OCI-LY1 (cell line): ENCODE results near the gene CCDC117.

Experiments used
- H2AFZ ChIP-seq: fragments of 200-600 bp; sonication (generic), shearing (Covaris generic); 2 replicates; pipeline ENCODE4 v1.6.0; 2014; ENCODE audit warnings: antibody characterized with exemption, mild to moderate bottlenecking, low read length
- H3F3A ChIP-seq: fragments of 200-600 bp; sonication (generic), shearing (Covaris generic); 2 replicates; pipeline ENCODE4 v1.6.0; 2014; ENCODE audit warnings: mild to moderate bottlenecking, antibody characterized with exemption, low read length, moderate library complexity; ENCODE audit not compliant: insufficient read depth
- H3K27ac ChIP-seq: fragments of 200-600 bp; sonication (generic); 2 replicates; pipeline ENCODE4 v1.5.1; 2014; ENCODE audit warnings: low read length, mixed run types, mild to moderate bottlenecking, low read depth; ENCODE audit not compliant: poor library complexity, severe bottlenecking
- H3K27me3 ChIP-seq: fragments of 200-600 bp; sonication (generic); 2 replicates; pipeline ENCODE4 v1.6.0; 2014; ENCODE audit warnings: antibody characterized with exemption, mild to moderate bottlenecking, low read length, moderate library complexity; ENCODE audit not compliant: insufficient read depth
- H3K36me3 ChIP-seq: fragments of 200-600 bp; sonication (generic); 2 replicates; pipeline ENCODE4 v1.6.1; 2014; ENCODE audit warnings: mild to moderate bottlenecking, antibody characterized with exemption, low read length, moderate library complexity, mixed read lengths; ENCODE audit not compliant: insufficient read depth
- H3K4me1 ChIP-seq: fragments of 200-600 bp; sonication (generic); 2 replicates; pipeline ENCODE4 v1.5.1; 2014; ENCODE audit warnings: mild to moderate bottlenecking, low read length, moderate library complexity; ENCODE audit not compliant: insufficient read depth, severe bottlenecking
- H3K4me2 ChIP-seq: fragments of 200-600 bp; sonication (generic), shearing (Covaris generic); 2 replicates; pipeline ENCODE4 v1.6.1; 2014; ENCODE audit warnings: low read length
- H3K4me3 ChIP-seq: fragments of 200-600 bp; sonication (generic); 2 replicates; pipeline ENCODE4 v1.5.1; 2014; ENCODE audit warnings: low read length, low read depth, mild to moderate bottlenecking, mixed read lengths; ENCODE audit not compliant: poor library complexity, severe bottlenecking
- H3K79me2 ChIP-seq: fragments of 200-600 bp; shearing (Covaris generic); 2 replicates; pipeline ENCODE4 v1.6.1; 2016; ENCODE audit warnings: mixed run types, low read length, mixed read lengths; ENCODE audit not compliant: insufficient read depth
- H3K9ac ChIP-seq: fragments of 200-600 bp; sonication (generic), shearing (Covaris generic); 2 replicates; pipeline ENCODE4 v1.6.1; 2014; ENCODE audit warnings: mild to moderate bottlenecking, low read length, mixed read lengths
- H3K9me2 ChIP-seq: fragments of 200-600 bp; sonication (generic), shearing (Covaris generic); 2 replicates; pipeline ENCODE4 v1.6.1; 2014; ENCODE audit warnings: low read depth, mild to moderate bottlenecking, low read length, mixed read lengths
- H3K9me3 ChIP-seq: fragments of 200-600 bp; shearing (Covaris generic); 2 replicates; pipeline ENCODE4 v1.6.1; 2014; ENCODE audit warnings: low read length, mixed read lengths
- H4K20me1 ChIP-seq: fragments of 200-600 bp; sonication (generic), shearing (Covaris generic); 2 replicates; pipeline ENCODE4 v1.6.0; 2016; ENCODE audit warnings: mild to moderate bottlenecking, low read length; ENCODE audit not compliant: insufficient read depth
- EZH2 ChIP-seq: fragments of 200-600 bp; sonication (generic), shearing (Covaris generic); IDR thresholded peaks from 2 replicates; pipeline ENCODE4 v1.8.0; 2017; ENCODE audit warnings: borderline replicate concordance, mixed run types, mild to moderate bottlenecking, antibody characterized with exemption, low read length, moderate library complexity, mixed read lengths
- TF ChIP-seq, protein P1 (sequence below): fragments of 200-600 bp; sonication (generic), shearing (Covaris generic); IDR thresholded peaks from 2 replicates; pipeline ENCODE4 v1.5.1; 2017; ENCODE audit warnings: mild to moderate bottlenecking, antibody characterized with exemption, low read length, moderate library complexity, mixed read lengths

CCDC117 gene

DNA sequence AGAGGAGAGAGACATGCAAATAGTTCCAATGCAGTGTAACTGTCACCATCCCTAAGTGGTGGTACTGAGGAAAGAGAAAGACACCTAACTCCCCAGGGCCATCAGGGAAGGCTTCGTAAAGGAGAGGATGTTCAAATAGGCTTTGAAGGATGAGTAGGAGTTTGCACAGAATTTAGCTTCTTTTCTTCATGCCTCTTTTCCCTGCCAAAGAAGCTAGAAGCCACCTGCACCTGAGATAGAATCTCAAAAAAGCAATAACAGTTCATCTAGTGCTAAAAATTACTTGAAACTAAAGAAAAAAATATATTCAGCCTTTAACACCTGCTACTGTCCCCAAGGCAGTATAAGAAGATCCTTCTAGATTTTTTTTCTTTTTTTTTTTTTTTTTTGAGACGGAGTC is 44.6 kb downstream of the CCDC117 start:
- no peaks in the 10 kb centered on the region; the same call in 1 of the 2 replicates for H3K27me3 ChIP-seq
- no peaks in the 10 kb centered on the region for H3K9me2 ChIP-seq
- no peak overlapping the region for H2AFZ ChIP-seq
- no peak overlapping the region for H3K9ac ChIP-seq
- H3F3A ChIP-seq = no peaks in the 10 kb centered on the region
- H3K27ac ChIP-seq = no peak overlapping the region
- no peak for TF ChIP-seq EZH2
- TF ChIP-seq, protein P1, sequence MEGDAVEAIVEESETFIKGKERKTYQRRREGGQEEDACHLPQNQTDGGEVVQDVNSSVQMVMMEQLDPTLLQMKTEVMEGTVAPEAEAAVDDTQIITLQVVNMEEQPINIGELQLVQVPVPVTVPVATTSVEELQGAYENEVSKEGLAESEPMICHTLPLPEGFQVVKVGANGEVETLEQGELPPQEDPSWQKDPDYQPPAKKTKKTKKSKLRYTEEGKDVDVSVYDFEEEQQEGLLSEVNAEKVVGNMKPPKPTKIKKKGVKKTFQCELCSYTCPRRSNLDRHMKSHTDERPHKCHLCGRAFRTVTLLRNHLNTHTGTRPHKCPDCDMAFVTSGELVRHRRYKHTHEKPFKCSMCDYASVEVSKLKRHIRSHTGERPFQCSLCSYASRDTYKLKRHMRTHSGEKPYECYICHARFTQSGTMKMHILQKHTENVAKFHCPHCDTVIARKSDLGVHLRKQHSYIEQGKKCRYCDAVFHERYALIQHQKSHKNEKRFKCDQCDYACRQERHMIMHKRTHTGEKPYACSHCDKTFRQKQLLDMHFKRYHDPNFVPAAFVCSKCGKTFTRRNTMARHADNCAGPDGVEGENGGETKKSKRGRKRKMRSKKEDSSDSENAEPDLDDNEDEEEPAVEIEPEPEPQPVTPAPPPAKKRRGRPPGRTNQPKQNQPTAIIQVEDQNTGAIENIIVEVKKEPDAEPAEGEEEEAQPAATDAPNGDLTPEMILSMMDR = no peak
- no peaks in the 10 kb centered on the region for H3K36me3 ChIP-seq
- no peak overlapping the region for H3K4me2 ChIP-seq
- no peaks in the 10 kb centered on the region for H3K9me3 ChIP-seq
- no peak overlapping the region for H3K4me3 ChIP-seq
- no peaks in the 10 kb centered on the region for H3K79me2 ChIP-seq
- H4K20me1 ChIP-seq = no peaks in the 10 kb centered on the region
- no peaks in the 10 kb centered on the region for H3K4me1 ChIP-seq

GRCh38 chr22:28817919-28818859 is 45.7 kb downstream of the CCDC117 start:
- no peaks in the 10 kb centered on the region for H3K36me3 ChIP-seq
- no peak overlapping the region for H3K4me3 ChIP-seq
- peaks cover 7% of the 10 kb centered on the region for H3K4me1 ChIP-seq
- no peak overlapping the region for H3K27ac ChIP-seq
- H3K9me2 ChIP-seq = no peaks in the 10 kb centered on the region
- H3K4me2 ChIP-seq = no peak overlapping the region
- no peaks in the 10 kb centered on the region for H3F3A ChIP-seq
- H3K27me3 ChIP-seq = no peaks in the 10 kb centered on the region; the same call in 1 of the 2 replicates
- no peaks in the 10 kb centered on the region for H3K9me3 ChIP-seq
- H3K9ac ChIP-seq = no peak overlapping the region
- no peak overlapping the region for H2AFZ ChIP-seq
- TF ChIP-seq, protein P1 = no peak
- no peak for TF ChIP-seq EZH2
- H3K79me2 ChIP-seq = no peaks in the 10 kb centered on the region
- H4K20me1 ChIP-seq = no peaks in the 10 kb centered on the region

DNA sequence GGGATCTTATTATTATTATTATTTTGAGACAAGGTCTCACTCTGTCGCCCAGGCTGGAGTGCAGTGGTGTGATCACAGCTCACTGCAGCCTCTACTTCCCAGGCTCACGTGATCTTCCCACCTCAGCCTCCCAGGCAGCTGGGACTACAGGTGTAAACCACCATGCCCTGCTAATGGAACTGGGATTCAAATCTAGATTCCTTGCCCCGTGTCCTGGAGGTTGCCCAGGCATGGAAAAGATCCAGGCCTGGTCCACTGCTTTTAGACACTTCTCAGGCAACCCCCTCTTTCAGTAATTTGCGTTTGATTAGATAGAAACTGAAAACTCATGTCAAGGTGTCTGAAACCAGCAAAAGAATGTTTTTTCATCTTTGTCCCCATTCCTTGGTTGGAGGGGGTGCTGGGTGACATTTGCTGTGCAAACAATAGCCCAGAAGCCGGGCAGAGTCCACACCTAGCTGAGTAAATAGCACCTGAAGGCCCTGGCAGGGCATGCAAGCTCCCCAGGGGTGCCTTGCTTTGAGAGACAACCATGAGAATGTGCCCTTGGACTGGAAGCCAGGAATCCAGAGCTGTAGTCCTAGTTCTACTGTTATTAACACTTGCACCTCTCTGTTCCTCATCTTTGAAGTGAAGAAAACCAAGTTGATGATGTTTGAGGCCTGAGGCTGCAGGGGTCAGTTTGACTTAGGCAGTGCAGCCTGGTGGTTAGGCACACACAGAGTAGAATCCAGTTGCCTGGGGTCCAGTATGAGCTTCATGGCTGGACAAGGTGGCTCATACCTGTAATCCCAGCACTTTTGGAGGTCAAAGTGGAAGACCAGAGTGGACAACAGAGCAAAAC is 47.0 kb downstream of the CCDC117 start:
- Histone ChIP-seq H3K27me3 (no peaks in the 10 kb centered on the region; the same call in 1 of the 2 replicates), H3K9me3 (no peaks in the 10 kb centered on the region), H2AFZ (no peak overlapping the region), H3K9me2 (no peaks in the 10 kb centered on the region), H3K4me2 (no peak overlapping the region), H3K36me3 (no peaks in the 10 kb centered on the region), H3K4me3 (no peak overlapping the region), H3K4me1 (peaks cover 10% of the 10 kb centered on the region), H3K9ac (no peak overlapping the region), H3K27ac (no peak overlapping the region), H4K20me1 (no peaks in the 10 kb centered on the region), H3F3A (no peaks in the 10 kb centered on the region), H3K79me2 (no peaks in the 10 kb centered on the region)
- TF ChIP-seq, protein P1 = no peak
- no peak for TF ChIP-seq EZH2
